ENCODE measurements around the gene IL1A. TPM values are rescaled to one million over a fixed set of nuclear protein-coding genes. Genes with fewer than 3 reads are reported as not detected.

Gene IL1A
- total RNA-seq, 1 experiment from 2014 or later, result 0.11 TPM

- ChIA-PET CTCF (no interaction called here), POLR2A (ENCODE audit: unreplicated experiment) (no interaction called here)
- Histone ChIP-seq H3K79me2 (ENCODE audit: low read length) (no peaks in the 10 kb centered on the region), H4K20me1 (ENCODE audit: low read length) (no peaks in the 10 kb centered on the region), H3K4me2 (ENCODE audit: low read length) (peak overlapping the region; percentile 21; the same call in 1 of the 2 replicates), H3K36me3 (ENCODE audit: low read depth, low read length) (no peaks in the 10 kb centered on the region), H3K9me2 (replicated peaks; ENCODE audit: low read length) (no peaks in the 10 kb centered on the region), H3K4me1 (ENCODE audit: insufficient read depth, low read length) (peaks cover 19% of the 10 kb centered on the region), H2AFZ (ENCODE audit: low read length) (peak overlapping the region; percentile 51), H3F3A (ENCODE audit: low read length, unreplicated experiment) (no peaks in the 10 kb centered on the region), H3K4me3 (ENCODE audit: low read length) (no peak overlapping the region), H3K27ac (ENCODE audit: low read length) (peak overlapping the region; percentile 85), H3K9ac (ENCODE audit: low read length) (peak overlapping the region; percentile 33), H3K27me3 (ENCODE audit: low read length) (no peaks in the 10 kb centered on the region), H3K9me3 (ENCODE audit: low read length) (no peaks in the 10 kb centered on the region)
- intact Hi-C loops (cut with micrococcal nuclease), result no loop called here
- no peak for TF ChIP-seq CTCF (conservative IDR thresholded peaks at IDR 0.05; ENCODE audit: low read depth, low read length)
- no peak for TF ChIP-seq EZH2phosphoT487 (IDR thresholded peaks at IDR 0.05; ENCODE audit: borderline replicate concordance, low read length)
- no peak for TF ChIP-seq EZH2 (IDR thresholded peaks at IDR 0.05; ENCODE audit: low read length, unreplicated experiment)
- BruUV-seq (replicated peaks), result no TSS peak
- DNase-seq, result peak; percentile 78
- peak; percentile 94 for ATAC-seq
These were observed 27.6 kb upstream of the IL1A start for GRCh38 chr2:112811841-112812306.

GRCh38 chr2:112811276-112811831, 27.1 kb upstream of the IL1A start:
- Histone ChIP-seq H3K36me3 (ENCODE audit: low read depth, low read length) (no peaks in the 10 kb centered on the region), H3K4me1 (ENCODE audit: insufficient read depth, low read length) (peaks cover 19% of the 10 kb centered on the region), H3K4me3 (ENCODE audit: low read length) (no peak overlapping the region), H3F3A (ENCODE audit: low read length, unreplicated experiment) (no peaks in the 10 kb centered on the region), H3K9me3 (ENCODE audit: low read length) (no peaks in the 10 kb centered on the region), H2AFZ (ENCODE audit: low read length) (peak overlapping the region; percentile 51), H3K27ac (ENCODE audit: low read length) (peak overlapping the region; percentile 85), H3K9ac (ENCODE audit: low read length) (peak overlapping the region; percentile 33), H3K79me2 (ENCODE audit: low read length) (no peaks in the 10 kb centered on the region), H3K4me2 (ENCODE audit: low read length) (peak overlapping the region; percentile 21; the same call in 1 of the 2 replicates), H4K20me1 (ENCODE audit: low read length) (no peaks in the 10 kb centered on the region), H3K27me3 (ENCODE audit: low read length) (no peaks in the 10 kb centered on the region), H3K9me2 (replicated peaks; ENCODE audit: low read length) (no peaks in the 10 kb centered on the region)
- DNase-seq (no peak), ATAC-seq (no peak)
- TF ChIP-seq EZH2 (IDR thresholded peaks at IDR 0.05; ENCODE audit: low read length, unreplicated experiment), result no peak
- TF ChIP-seq EZH2phosphoT487 (IDR thresholded peaks at IDR 0.05; ENCODE audit: borderline replicate concordance, low read length), result no peak
- TF ChIP-seq CTCF (conservative IDR thresholded peaks at IDR 0.05; ENCODE audit: low read depth, low read length), result no peak
- no TSS peak for BruUV-seq (replicated peaks)
- intact Hi-C loops (cut with micrococcal nuclease), result no loop called here
- POLR2A ChIA-PET (ENCODE audit: unreplicated experiment), result no interaction called here
- CTCF ChIA-PET, result no interaction called here

GRCh38 chr2:112809112-112809511, 24.8 kb upstream of the IL1A start:
- no peaks in the 10 kb centered on the region for H3K79me2 ChIP-seq (ENCODE audit: low read length)
- no peak overlapping the region for H2AFZ ChIP-seq (ENCODE audit: low read length)
- H3K27ac ChIP-seq (ENCODE audit: low read length), result no peak overlapping the region
- TF ChIP-seq EZH2phosphoT487 (IDR thresholded peaks at IDR 0.05; ENCODE audit: borderline replicate concordance, low read length), result no peak
- TF ChIP-seq CTCF (conservative IDR thresholded peaks at IDR 0.05; ENCODE audit: low read depth, low read length), result no peak
- TF ChIP-seq EZH2 (IDR thresholded peaks at IDR 0.05; ENCODE audit: low read length, unreplicated experiment), result no peak
- H3K9ac ChIP-seq (ENCODE audit: low read length), result no peak overlapping the region
- BruUV-seq (replicated peaks), result no TSS peak
- peaks cover 31% of the 10 kb centered on the region for H3K4me1 ChIP-seq (ENCODE audit: insufficient read depth, low read length)
- intact Hi-C loops (cut with micrococcal nuclease), result no loop called here
- no peaks in the 10 kb centered on the region for H3K9me3 ChIP-seq (ENCODE audit: low read length)
- H4K20me1 ChIP-seq (ENCODE audit: low read length), result no peaks in the 10 kb centered on the region
- POLR2A ChIA-PET (ENCODE audit: unreplicated experiment), result no interaction called here
- H3K9me2 ChIP-seq (replicated peaks; ENCODE audit: low read length), result no peaks in the 10 kb centered on the region
- no peak overlapping the region for H3K4me2 ChIP-seq (ENCODE audit: low read length)
- no peaks in the 10 kb centered on the region for H3K36me3 ChIP-seq (ENCODE audit: low read depth, low read length)
- no peaks in the 10 kb centered on the region for H3K27me3 ChIP-seq (ENCODE audit: low read length)
- H3K4me3 ChIP-seq (ENCODE audit: low read length), result no peak overlapping the region
- DNase-seq, result no peak
- ATAC-seq, result no peak
- CTCF ChIA-PET, result no interaction called here
- no peaks in the 10 kb centered on the region for H3F3A ChIP-seq (ENCODE audit: low read length, unreplicated experiment)
